Measurements from ENCODE around the gene CBFB. TPM values are rescaled to one million over a fixed set of nuclear protein-coding genes. Genes with fewer than 3 reads are reported as not detected.
A peak's percentile ranks its signal among the peaks of the same experiment; 100 is the strongest.

Gene CBFB
- total RNA-seq, 3 donors from 2014 or later: 48.5 to 69.1 (median 52.3) TPM

DNA sequence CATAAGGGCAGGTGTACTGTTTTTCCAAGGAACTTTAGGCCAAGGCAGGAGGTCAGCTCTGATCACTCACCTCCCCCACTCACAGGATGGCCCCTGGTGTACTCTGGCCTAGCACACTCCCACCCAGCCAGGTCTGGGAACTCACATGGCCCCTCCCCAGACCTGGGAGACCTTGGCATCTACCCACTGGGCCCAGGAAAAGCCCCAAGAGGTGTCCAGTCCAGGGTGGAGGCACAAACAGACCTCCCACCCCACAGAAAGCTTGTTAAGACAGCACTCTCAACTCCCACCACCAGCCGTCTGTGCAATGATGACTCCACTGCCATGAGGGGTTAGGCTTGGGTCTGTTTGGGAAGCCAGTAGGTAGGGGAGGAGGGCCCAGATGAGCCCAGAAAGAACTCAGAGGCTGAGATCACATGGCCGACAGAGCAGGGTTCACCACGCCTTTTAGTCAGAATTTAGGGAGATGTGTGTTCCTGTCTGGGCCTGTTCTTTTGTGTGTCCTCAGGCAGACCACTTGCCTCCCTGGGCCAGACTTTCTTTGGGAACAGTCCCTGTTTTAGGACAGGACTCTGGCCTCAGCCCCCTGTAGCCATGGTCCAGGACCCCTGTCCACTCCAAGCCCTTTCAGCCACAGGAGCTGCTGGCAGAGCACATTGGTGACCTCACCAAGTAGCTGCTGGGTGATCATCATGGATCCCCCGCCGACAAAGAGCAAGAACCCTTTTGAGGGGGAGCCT is 12.1 kb upstream of the CBFB start:
- intact Hi-C loops (cut with DNase I; ENCODE audit: low total_unique reads): no loop called here
- no peaks in the 10 kb centered on the region for H3K9me3 ChIP-seq
- H3K27ac ChIP-seq: no peak overlapping the region
- TF ChIP-seq POLR2A (IDR thresholded peaks at IDR 0.05): no peak
- TF ChIP-seq CTCF (IDR thresholded peaks at IDR 0.05): no peak
- no peak for TF ChIP-seq POLR2AphosphoS5 (IDR thresholded peaks at IDR 0.05)
- no peak overlapping the region for H3K4me3 ChIP-seq
- DNase-seq (ENCODE audit: low spot score in 2 of 2): peak in 1 of 2 donors; percentile 30
- no peaks in the 10 kb centered on the region for H3K36me3 ChIP-seq
- H3K27me3 ChIP-seq: no peaks in the 10 kb centered on the region
- no peaks in the 10 kb centered on the region for H3K4me1 ChIP-seq

GRCh38 chr16:67017421-67017750 is 11.6 kb upstream of the CBFB start:
- Histone ChIP-seq H3K36me3 (no peaks in the 10 kb centered on the region), H3K4me1 (no peaks in the 10 kb centered on the region), H3K9me3 (no peaks in the 10 kb centered on the region), H3K27me3 (no peaks in the 10 kb centered on the region), H3K4me3 (no peak overlapping the region), H3K27ac (no peak overlapping the region)
- intact Hi-C loops (cut with DNase I; ENCODE audit: low total_unique reads): no loop called here
- DNase-seq (ENCODE audit: low spot score in 2 of 2): peak in 1 of 2 donors; percentile 19
- TF ChIP-seq CTCF (IDR thresholded peaks at IDR 0.05) (no peak), POLR2A (IDR thresholded peaks at IDR 0.05) (no peak), POLR2AphosphoS5 (IDR thresholded peaks at IDR 0.05) (no peak)

GRCh38 chr16:67017810-67018488 is 11.0 kb upstream of the CBFB start:
- H3K4me3 ChIP-seq: no peak overlapping the region
- H3K4me1 ChIP-seq: no peaks in the 10 kb centered on the region
- no peaks in the 10 kb centered on the region for H3K27me3 ChIP-seq
- no peaks in the 10 kb centered on the region for H3K9me3 ChIP-seq
- H3K27ac ChIP-seq: no peak overlapping the region
- intact Hi-C loops (cut with DNase I; ENCODE audit: low total_unique reads): no loop called here
- DNase-seq (ENCODE audit: low spot score in 2 of 2): peak; percentile 52 to 77
- H3K36me3 ChIP-seq: no peaks in the 10 kb centered on the region
- TF ChIP-seq CTCF (IDR thresholded peaks at IDR 0.05): peak; percentile 9 to 68 (median 65)
- no peak for TF ChIP-seq POLR2A (IDR thresholded peaks at IDR 0.05)

DNA sequence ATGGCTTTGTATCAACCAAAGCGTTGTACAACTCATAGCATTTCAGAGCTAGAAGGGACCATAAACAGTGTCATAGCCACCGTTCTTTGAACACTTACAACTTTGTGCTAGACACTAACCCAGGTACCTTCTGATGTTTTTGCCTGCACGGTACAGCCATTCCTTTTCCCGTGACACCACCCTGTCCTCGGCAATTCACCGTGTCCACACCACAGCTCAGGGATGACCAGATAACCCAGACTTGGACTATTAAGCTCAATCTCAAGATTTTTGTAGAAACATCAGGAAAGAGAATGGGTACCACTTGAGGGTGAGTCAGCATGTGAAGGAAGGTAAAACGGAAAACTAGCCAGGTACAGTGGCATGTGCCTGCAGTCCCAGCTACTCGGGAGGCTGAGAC is 9.8 kb upstream of the CBFB start:
- Histone ChIP-seq H3K9me3 (no peaks in the 10 kb centered on the region), H3K27me3 (no peaks in the 10 kb centered on the region), H3K27ac (no peak overlapping the region), H3K4me3 (no peak overlapping the region), H3K4me1 (no peaks in the 10 kb centered on the region), H3K36me3 (no peaks in the 10 kb centered on the region)
- DNase-seq (ENCODE audit: low spot score in 2 of 2): peak in 1 of 2 donors; percentile 3
- no peak for TF ChIP-seq POLR2A (IDR thresholded peaks at IDR 0.05)
- TF ChIP-seq CTCF (IDR thresholded peaks at IDR 0.05): no peak
- TF ChIP-seq POLR2AphosphoS5 (IDR thresholded peaks at IDR 0.05): no peak
- intact Hi-C loops (cut with DNase I; ENCODE audit: low total_unique reads): no loop called here

DNA sequence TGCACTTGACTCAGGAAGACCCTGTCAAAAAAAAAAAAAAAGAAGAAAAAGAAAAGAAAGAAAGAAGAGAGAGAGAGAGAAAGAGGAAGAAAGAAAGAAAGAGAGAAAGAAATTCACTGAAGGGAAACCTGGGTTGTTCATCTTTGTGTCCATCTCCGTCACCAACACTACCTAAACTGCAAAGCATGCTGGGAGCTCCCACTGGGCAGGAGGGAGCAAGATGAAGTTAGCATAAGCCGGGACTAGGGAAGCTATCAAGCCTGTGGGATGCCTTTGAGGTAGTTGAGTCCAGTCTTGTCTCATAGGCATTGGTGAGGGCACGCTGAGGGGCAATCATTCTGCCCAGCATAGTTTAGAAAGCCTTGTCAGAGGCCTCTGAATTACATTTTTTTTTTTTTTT is 7.6 kb upstream of the CBFB start:
- no peaks in the 10 kb centered on the region for H3K4me1 ChIP-seq
- no peaks in the 10 kb centered on the region for H3K9me3 ChIP-seq
- TF ChIP-seq POLR2A (IDR thresholded peaks at IDR 0.05) (no peak), CTCF (IDR thresholded peaks at IDR 0.05) (no peak), POLR2AphosphoS5 (IDR thresholded peaks at IDR 0.05) (no peak)
- H3K4me3 ChIP-seq: no peak overlapping the region
- DNase-seq (ENCODE audit: low spot score in 2 of 2): no peak
- no peak overlapping the region for H3K27ac ChIP-seq
- intact Hi-C loops (cut with DNase I; ENCODE audit: low total_unique reads): no loop called here
- no peaks in the 10 kb centered on the region for H3K36me3 ChIP-seq
- no peaks in the 10 kb centered on the region for H3K27me3 ChIP-seq

Data from breast epithelium (tissue), 4 donors.